ENCODE measurements around the gene APEX2.

DNA sequence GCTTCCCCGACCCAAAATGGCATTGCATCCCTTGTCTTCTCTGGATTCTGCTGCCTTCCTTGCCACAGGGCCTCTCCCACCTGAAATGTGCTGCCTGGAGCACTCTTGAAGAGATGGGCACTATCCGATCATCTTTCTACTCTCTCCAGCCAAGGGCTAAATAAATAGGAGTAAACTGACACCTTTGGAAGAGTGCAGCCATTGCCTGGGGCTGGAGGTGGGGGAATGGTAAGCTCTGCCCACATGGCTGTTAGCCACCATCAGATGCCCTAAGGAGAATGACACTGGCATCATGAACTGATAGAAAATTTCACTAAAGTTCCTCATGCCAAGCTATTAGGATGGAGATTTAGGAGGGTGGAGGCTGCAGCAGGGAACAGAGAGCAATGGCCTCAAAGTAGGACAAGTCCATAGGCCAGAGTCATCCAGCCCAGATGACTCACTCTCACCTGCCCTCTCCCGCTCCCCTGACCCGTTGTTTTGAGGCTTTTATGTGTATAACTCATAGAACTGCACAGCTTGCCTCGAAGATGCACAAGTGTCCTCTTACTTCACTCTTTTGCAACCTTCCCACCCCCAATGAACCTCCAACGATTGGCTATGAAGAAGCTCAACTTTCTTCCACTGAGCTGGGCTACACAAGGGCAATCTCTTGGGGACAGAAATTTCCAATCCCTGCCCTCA, 5.4 kb upstream of the APEX2 start:
- TF ChIP-seq POLR2A (IDR thresholded peaks at IDR 0.05), result no peak
- TF ChIP-seq, protein P1, sequence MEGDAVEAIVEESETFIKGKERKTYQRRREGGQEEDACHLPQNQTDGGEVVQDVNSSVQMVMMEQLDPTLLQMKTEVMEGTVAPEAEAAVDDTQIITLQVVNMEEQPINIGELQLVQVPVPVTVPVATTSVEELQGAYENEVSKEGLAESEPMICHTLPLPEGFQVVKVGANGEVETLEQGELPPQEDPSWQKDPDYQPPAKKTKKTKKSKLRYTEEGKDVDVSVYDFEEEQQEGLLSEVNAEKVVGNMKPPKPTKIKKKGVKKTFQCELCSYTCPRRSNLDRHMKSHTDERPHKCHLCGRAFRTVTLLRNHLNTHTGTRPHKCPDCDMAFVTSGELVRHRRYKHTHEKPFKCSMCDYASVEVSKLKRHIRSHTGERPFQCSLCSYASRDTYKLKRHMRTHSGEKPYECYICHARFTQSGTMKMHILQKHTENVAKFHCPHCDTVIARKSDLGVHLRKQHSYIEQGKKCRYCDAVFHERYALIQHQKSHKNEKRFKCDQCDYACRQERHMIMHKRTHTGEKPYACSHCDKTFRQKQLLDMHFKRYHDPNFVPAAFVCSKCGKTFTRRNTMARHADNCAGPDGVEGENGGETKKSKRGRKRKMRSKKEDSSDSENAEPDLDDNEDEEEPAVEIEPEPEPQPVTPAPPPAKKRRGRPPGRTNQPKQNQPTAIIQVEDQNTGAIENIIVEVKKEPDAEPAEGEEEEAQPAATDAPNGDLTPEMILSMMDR (IDR thresholded peaks at IDR 0.05), result no peak
